GM23338 (cell line): ENCODE results near the gene NSUN4. TPM values are rescaled to one million over a fixed set of nuclear protein-coding genes. Genes with fewer than 3 reads are reported as not detected.

ENCODE experiments used
- ATAC-seq: fragments of 200-7000 bp; cut with Tn5 transposase; 3 replicates; pipeline ENCODE4 v1.9.1; 2020
- DNase-seq: peaks from one replicate; pipeline ENCODE4 v3.0.0-alpha.2; 2015; ENCODE audit warnings: low spot score
- H2AFZ ChIP-seq: fragments of 200-600 bp; sonication (generic); 2 replicates; pipeline ENCODE4 v1.8.0; 2016; ENCODE audit warnings: antibody characterized with exemption, mild to moderate bottlenecking, moderate library complexity
- H3F3A ChIP-seq: fragments of 200-600 bp; sonication (generic); replicated peaks from 2 replicates; pipeline ENCODE4 v1.8.0; 2017; ENCODE audit warnings: antibody characterized with exemption, mixed run types, low read depth
- H3K27ac ChIP-seq: fragments of 200-600 bp; sonication (generic); 2 replicates; pipeline ENCODE4 v1.6.1; 2016; ENCODE audit warnings: low read depth
- H3K27me3 ChIP-seq: fragments of 200-600 bp; sonication (generic); 2 replicates; pipeline ENCODE4 v1.8.0; 2016; ENCODE audit warnings: mild to moderate bottlenecking, mixed run types, moderate library complexity; ENCODE audit not compliant: insufficient read depth
- H3K36me3 ChIP-seq: fragments of 200-600 bp; sonication (generic); 2 replicates; pipeline ENCODE4 v1.8.0; 2016; ENCODE audit warnings: mild to moderate bottlenecking; ENCODE audit not compliant: insufficient read depth
- H3K4me1 ChIP-seq: fragments of 200-600 bp; sonication (generic); 2 replicates; pipeline ENCODE4 v1.8.0; 2016; ENCODE audit warnings: mild to moderate bottlenecking, moderate library complexity; ENCODE audit not compliant: insufficient read depth
- H3K4me2 ChIP-seq: fragments of 200-600 bp; sonication (generic); 2 replicates; pipeline ENCODE4 v1.7.1; 2017; ENCODE audit warnings: mixed run types
- H3K4me3 ChIP-seq: fragments of 200-600 bp; sonication (generic); 2 replicates; pipeline ENCODE4 v1.6.1; 2016; ENCODE audit warnings: mixed run types
- H3K79me2 ChIP-seq: fragments of 200-600 bp; sonication (generic); replicated peaks from 2 replicates; pipeline ENCODE4 v1.8.0; 2017; ENCODE audit warnings: mild to moderate bottlenecking; ENCODE audit not compliant: insufficient read depth
- H3K9me2 ChIP-seq: fragments of 200-600 bp; sonication (generic); 2 replicates; pipeline ENCODE4 v1.8.0; 2017; ENCODE audit not compliant: insufficient read depth
- H4K20me1 ChIP-seq: fragments of 200-600 bp; sonication (generic); replicated peaks from 2 replicates; pipeline ENCODE4 v1.8.0; 2017; ENCODE audit warnings: mild to moderate bottlenecking; ENCODE audit not compliant: insufficient read depth
- H3K27ac Mint-ChIP-seq: 2 replicates; pipeline ENCODE4 v1.8.0; 2020; ENCODE audit warnings: inconsistent platforms, mild to moderate bottlenecking, moderate library complexity, mixed read lengths
- H3K27me3 Mint-ChIP-seq: 3 replicates; pipeline ENCODE4 v1.8.0; 2022; ENCODE audit warnings: low read depth, mild to moderate bottlenecking, moderate library complexity, mixed read lengths, inconsistent platforms; ENCODE audit not compliant: insufficient read depth, poor library complexity
- H3K36me3 Mint-ChIP-seq: 3 replicates; pipeline ENCODE4 v1.8.0; 2021; ENCODE audit warnings: low read depth, mild to moderate bottlenecking, inconsistent platforms, moderate library complexity, mixed read lengths
- H3K4me1 Mint-ChIP-seq: 3 replicates; pipeline ENCODE4 v1.8.0; 2020; ENCODE audit warnings: mild to moderate bottlenecking, inconsistent platforms, mixed read lengths
- H3K4me3 Mint-ChIP-seq: 3 replicates; pipeline ENCODE4 v1.8.0; 2021; ENCODE audit warnings: moderate library complexity, mild to moderate bottlenecking, inconsistent platforms, mixed read lengths
- H3K9me3 Mint-ChIP-seq: 3 replicates; pipeline ENCODE4 v1.8.0; 2020; ENCODE audit warnings: moderate library complexity, mild to moderate bottlenecking, inconsistent platforms, mixed read lengths
- CREB1 ChIP-seq: fragments of 250-450 bp; sonication (Bioruptor Pico); IDR thresholded peaks from 2 replicates; pipeline ENCODE4 v1.5.0; 2020; ENCODE audit warnings: low read depth, mild to moderate bottlenecking, moderate library complexity
- EZH2 ChIP-seq: fragments of 200-600 bp; sonication (generic); IDR thresholded peaks from one replicate; pipeline ENCODE4 v1.8.0; 2017; ENCODE audit warnings: antibody characterized with exemption, mild to moderate bottlenecking, low read depth; ENCODE audit not compliant: unreplicated experiment
- JUNB ChIP-seq: IDR thresholded peaks from one replicate; pipeline ENCODE4 v1.6.1; 2016; ENCODE audit warnings: antibody characterized with exemption; ENCODE audit not compliant: unreplicated experiment
- NANOG ChIP-seq: IDR thresholded peaks from 2 replicates; pipeline ENCODE4 v1.6.1; 2016; ENCODE audit warnings: antibody characterized with exemption, borderline replicate concordance
- STAT1 ChIP-seq: IDR thresholded peaks from one replicate; pipeline ENCODE4 v1.6.1; 2016; ENCODE audit warnings: antibody characterized with exemption; ENCODE audit not compliant: unreplicated experiment
- ZNF114 ChIP-seq: fragments of 250-450 bp; sonication (Bioruptor Pico); IDR thresholded peaks from 2 replicates; pipeline ENCODE4 v1.5.0; 2020; ENCODE audit warnings: mild to moderate bottlenecking, moderate library complexity
- ZNF331 ChIP-seq: fragments of 250-450 bp; sonication (Bioruptor Pico); IDR thresholded peaks from 2 replicates; pipeline ENCODE4 v1.5.0; 2020; ENCODE audit warnings: low read depth, mild to moderate bottlenecking, moderate library complexity
- polyA plus RNA-seq: library from polyadenylated mRNA; unstranded; fragments of >200 nt; fragmentation: Nextera tagmentation; extraction: Ambion mirVana; gene quantifications from 2 replicates; pipeline ENCODE4 v1.2.1, GENCODE V29; 2016
- total RNA-seq: library from RNA; depleted of rRNA; stranded (reverse); fragments of >200 nt; shearing (Covaris generic); gene quantifications from 2 replicates; pipeline ENCODE4 v1.2.3, GENCODE V29; 2014
- TF ChIP-seq, protein P1 (sequence below), 2 experiments: fragments of 200-600 bp in 1 of 2; sonication (generic) in 1 of 2; conservative IDR thresholded peaks; 2 replicates each; pipeline versions ENCODE4 v1.5.1 to v1.6.1; 2016 to 2017; ENCODE audit warnings: antibody characterized with exemption in 2 of 2, low read depth in 2 of 2, mild to moderate bottlenecking in 2 of 2, moderate library complexity in 1 of 2
- TF ChIP-seq, protein P2 (sequence below): IDR thresholded peaks from one replicate; pipeline ENCODE4 v1.6.1; 2018; ENCODE audit warnings: antibody characterized with exemption; ENCODE audit not compliant: unreplicated experiment
- TF ChIP-seq, protein P3 (sequence below): fragments of 250-450 bp; sonication (Bioruptor Pico); IDR thresholded peaks from 2 replicates; pipeline ENCODE4 v1.5.0; 2020; ENCODE audit warnings: mild to moderate bottlenecking, moderate library complexity
- TF ChIP-seq, protein P4 (sequence below): IDR thresholded peaks from 2 replicates; pipeline ENCODE4 v1.6.1; 2016; ENCODE audit warnings: antibody characterized with exemption

NSUN4 gene
- total and polyA plus RNA-seq, 2 experiments from 2014 or later, result 8.9 to 11.6 TPM

DNA sequence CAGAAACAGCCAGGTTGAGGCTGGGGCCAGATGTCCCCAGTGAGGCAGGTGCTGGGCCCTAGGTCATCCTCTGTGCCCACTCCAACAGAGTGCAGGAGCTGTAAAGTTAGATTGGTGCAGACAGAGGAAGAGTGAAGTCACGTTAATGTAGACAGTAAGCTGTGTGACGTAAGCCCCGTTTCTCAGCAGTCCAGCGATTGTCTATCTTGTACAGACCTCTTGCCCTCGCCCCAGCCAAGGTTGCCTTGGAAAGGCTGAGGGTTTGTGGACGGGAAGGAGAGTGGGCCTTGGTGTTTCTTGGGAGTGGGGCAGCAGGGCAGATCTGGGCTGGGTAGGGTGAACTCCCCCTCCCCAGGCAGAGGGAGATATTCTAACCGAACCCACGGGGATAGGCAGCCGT is 67.0 kb downstream of the NSUN4 start (continued):
- TF ChIP-seq, protein P1, sequence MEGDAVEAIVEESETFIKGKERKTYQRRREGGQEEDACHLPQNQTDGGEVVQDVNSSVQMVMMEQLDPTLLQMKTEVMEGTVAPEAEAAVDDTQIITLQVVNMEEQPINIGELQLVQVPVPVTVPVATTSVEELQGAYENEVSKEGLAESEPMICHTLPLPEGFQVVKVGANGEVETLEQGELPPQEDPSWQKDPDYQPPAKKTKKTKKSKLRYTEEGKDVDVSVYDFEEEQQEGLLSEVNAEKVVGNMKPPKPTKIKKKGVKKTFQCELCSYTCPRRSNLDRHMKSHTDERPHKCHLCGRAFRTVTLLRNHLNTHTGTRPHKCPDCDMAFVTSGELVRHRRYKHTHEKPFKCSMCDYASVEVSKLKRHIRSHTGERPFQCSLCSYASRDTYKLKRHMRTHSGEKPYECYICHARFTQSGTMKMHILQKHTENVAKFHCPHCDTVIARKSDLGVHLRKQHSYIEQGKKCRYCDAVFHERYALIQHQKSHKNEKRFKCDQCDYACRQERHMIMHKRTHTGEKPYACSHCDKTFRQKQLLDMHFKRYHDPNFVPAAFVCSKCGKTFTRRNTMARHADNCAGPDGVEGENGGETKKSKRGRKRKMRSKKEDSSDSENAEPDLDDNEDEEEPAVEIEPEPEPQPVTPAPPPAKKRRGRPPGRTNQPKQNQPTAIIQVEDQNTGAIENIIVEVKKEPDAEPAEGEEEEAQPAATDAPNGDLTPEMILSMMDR (conservative IDR thresholded peaks at IDR 0.05; ENCODE audit: low read depth in 2 of 2), result no peak
- TF ChIP-seq EZH2, result no peak
- no peak for TF ChIP-seq CREB1 (CRISPR knock-in tag)
- no peak for TF ChIP-seq ZNF331 (CRISPR knock-in tag)
- TF ChIP-seq, protein P2, sequence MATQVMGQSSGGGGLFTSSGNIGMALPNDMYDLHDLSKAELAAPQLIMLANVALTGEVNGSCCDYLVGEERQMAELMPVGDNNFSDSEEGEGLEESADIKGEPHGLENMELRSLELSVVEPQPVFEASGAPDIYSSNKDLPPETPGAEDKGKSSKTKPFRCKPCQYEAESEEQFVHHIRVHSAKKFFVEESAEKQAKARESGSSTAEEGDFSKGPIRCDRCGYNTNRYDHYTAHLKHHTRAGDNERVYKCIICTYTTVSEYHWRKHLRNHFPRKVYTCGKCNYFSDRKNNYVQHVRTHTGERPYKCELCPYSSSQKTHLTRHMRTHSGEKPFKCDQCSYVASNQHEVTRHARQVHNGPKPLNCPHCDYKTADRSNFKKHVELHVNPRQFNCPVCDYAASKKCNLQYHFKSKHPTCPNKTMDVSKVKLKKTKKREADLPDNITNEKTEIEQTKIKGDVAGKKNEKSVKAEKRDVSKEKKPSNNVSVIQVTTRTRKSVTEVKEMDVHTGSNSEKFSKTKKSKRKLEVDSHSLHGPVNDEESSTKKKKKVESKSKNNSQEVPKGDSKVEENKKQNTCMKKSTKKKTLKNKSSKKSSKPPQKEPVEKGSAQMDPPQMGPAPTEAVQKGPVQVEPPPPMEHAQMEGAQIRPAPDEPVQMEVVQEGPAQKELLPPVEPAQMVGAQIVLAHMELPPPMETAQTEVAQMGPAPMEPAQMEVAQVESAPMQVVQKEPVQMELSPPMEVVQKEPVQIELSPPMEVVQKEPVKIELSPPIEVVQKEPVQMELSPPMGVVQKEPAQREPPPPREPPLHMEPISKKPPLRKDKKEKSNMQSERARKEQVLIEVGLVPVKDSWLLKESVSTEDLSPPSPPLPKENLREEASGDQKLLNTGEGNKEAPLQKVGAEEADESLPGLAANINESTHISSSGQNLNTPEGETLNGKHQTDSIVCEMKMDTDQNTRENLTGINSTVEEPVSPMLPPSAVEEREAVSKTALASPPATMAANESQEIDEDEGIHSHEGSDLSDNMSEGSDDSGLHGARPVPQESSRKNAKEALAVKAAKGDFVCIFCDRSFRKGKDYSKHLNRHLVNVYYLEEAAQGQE, result no peak
- TF ChIP-seq NANOG, result no peak

DNA sequence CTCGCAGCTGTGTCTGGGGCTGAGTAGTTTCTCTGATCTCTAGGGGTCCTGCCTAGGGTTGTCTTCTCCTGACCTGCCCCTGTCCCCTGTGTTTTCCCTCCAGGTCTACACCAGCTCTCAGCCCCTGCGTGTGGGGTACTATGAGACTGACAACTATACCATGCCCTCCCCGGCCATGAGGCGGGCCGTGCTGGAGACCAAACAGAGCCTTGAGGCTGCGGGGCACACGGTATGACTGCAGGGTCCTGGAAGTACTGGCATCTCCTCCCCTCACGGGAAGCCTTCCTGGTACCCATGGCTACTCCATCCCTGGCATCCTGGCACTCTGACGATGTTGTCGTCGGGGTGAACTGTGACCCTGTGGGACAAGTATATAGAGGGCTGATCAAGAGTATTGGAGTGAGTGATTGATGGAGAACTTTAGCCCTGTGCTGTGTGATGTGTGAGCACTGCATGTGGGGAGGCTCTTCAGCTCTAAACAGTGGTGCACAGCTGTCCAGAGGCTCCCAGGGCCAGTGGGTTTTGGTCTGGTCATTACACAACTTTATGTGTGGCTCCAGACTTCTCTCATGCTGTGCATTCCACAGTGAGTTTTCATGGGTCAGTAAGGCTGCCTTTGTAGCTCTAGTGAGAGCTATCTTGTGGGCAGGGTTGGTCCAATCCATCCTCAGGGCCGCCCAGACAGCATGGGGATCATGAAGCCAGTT is 67.9 kb downstream of the NSUN4 start:
- H3K27ac ChIP-seq, result no peak overlapping the region
- no peak overlapping the region for H3K4me2 ChIP-seq
- DNase-seq, result no peak
- no peaks in the 10 kb centered on the region; the same call in 1 of the 3 replicates for H3K36me3 Mint-ChIP-seq
- no peak overlapping the region for H2AFZ ChIP-seq
- ATAC-seq, result no peak
- peaks cover 24% of the 10 kb centered on the region for H3K27me3 Mint-ChIP-seq
- no peak overlapping the region for H3K4me3 ChIP-seq
- no peaks in the 10 kb centered on the region for H3K27me3 ChIP-seq
- H3K36me3 ChIP-seq, result no peaks in the 10 kb centered on the region; the same call in 1 of the 2 replicates
- H3K4me3 Mint-ChIP-seq, result no peak overlapping the region
- no peaks in the 10 kb centered on the region; the same call in 2 of the 3 replicates for H3K9me3 Mint-ChIP-seq
- H3F3A ChIP-seq, result no peaks in the 10 kb centered on the region
- H4K20me1 ChIP-seq, result no peaks in the 10 kb centered on the region
- H3K4me1 Mint-ChIP-seq, result peaks cover 16% of the 10 kb centered on the region
- H3K27ac Mint-ChIP-seq, result no peak overlapping the region
- no peaks in the 10 kb centered on the region for H3K79me2 ChIP-seq
- no peaks in the 10 kb centered on the region for H3K9me2 ChIP-seq
- peaks cover 16% of the 10 kb centered on the region for H3K4me1 ChIP-seq
- TF ChIP-seq STAT1, result no peak
- no peak for TF ChIP-seq CREB1 (CRISPR knock-in tag)
- TF ChIP-seq, protein P3, sequence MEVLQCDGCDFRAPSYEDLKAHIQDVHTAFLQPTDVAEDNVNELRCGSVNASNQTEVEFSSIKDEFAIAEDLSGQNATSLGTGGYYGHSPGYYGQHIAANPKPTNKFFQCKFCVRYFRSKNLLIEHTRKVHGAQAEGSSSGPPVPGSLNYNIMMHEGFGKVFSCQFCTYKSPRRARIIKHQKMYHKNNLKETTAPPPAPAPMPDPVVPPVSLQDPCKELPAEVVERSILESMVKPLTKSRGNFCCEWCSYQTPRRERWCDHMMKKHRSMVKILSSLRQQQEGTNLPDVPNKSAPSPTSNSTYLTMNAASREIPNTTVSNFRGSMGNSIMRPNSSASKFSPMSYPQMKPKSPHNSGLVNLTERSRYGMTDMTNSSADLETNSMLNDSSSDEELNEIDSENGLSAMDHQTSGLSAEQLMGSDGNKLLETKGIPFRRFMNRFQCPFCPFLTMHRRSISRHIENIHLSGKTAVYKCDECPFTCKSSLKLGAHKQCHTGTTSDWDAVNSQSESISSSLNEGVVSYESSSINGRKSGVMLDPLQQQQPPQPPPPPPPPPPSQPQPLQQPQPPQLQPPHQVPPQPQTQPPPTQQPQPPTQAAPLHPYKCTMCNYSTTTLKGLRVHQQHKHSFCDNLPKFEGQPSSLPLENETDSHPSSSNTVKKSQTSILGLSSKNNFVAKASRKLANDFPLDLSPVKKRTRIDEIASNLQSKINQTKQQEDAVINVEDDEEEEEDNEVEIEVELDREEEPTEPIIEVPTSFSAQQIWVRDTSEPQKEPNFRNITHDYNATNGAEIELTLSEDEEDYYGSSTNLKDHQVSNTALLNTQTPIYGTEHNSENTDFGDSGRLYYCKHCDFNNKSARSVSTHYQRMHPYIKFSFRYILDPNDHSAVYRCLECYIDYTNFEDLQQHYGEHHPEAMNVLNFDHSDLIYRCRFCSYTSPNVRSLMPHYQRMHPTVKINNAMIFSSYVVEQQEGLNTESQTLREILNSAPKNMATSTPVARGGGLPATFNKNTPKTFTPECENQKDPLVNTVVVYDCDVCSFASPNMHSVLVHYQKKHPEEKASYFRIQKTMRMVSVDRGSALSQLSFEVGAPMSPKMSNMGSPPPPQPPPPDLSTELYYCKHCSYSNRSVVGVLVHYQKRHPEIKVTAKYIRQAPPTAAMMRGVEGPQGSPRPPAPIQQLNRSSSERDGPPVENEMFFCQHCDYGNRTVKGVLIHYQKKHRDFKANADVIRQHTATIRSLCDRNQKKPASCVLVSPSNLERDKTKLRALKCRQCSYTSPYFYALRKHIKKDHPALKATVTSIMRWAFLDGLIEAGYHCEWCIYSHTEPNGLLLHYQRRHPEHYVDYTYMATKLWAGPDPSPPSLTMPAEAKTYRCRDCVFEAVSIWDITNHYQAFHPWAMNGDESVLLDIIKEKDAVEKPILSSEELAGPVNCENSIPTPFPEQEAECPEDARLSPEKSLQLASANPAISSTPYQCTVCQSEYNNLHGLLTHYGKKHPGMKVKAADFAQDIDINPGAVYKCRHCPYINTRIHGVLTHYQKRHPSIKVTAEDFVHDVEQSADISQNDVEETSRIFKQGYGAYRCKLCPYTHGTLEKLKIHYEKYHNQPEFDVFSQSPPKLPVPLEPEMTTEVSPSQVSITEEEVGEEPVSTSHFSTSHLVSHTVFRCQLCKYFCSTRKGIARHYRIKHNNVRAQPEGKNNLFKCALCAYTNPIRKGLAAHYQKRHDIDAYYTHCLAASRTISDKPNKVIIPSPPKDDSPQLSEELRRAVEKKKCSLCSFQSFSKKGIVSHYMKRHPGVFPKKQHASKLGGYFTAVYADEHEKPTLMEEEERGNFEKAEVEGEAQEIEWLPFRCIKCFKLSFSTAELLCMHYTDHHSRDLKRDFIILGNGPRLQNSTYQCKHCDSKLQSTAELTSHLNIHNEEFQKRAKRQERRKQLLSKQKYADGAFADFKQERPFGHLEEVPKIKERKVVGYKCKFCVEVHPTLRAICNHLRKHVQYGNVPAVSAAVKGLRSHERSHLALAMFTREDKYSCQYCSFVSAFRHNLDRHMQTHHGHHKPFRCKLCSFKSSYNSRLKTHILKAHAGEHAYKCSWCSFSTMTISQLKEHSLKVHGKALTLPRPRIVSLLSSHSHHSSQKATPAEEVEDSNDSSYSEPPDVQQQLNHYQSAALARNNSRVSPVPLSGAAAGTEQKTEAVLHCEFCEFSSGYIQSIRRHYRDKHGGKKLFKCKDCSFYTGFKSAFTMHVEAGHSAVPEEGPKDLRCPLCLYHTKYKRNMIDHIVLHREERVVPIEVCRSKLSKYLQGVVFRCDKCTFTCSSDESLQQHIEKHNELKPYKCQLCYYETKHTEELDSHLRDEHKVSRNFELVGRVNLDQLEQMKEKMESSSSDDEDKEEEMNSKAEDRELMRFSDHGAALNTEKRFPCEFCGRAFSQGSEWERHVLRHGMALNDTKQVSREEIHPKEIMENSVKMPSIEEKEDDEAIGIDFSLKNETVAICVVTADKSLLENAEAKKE, result no peak
- TF ChIP-seq EZH2, result no peak
- TF ChIP-seq, protein P4, sequence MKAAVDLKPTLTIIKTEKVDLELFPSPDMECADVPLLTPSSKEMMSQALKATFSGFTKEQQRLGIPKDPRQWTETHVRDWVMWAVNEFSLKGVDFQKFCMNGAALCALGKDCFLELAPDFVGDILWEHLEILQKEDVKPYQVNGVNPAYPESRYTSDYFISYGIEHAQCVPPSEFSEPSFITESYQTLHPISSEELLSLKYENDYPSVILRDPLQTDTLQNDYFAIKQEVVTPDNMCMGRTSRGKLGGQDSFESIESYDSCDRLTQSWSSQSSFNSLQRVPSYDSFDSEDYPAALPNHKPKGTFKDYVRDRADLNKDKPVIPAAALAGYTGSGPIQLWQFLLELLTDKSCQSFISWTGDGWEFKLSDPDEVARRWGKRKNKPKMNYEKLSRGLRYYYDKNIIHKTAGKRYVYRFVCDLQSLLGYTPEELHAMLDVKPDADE, result no peak
- TF ChIP-seq ZNF114 (CRISPR knock-in tag), result no peak
- no peak for TF ChIP-seq JUNB
